ENCODE measurements around the gene SULT1A2. TPM values are rescaled to one million over a fixed set of nuclear protein-coding genes. Genes with fewer than 3 reads are reported as not detected.
"Not testable (repeated sequence)": the region's sequence is repeated elsewhere in the genome, so short reads cannot be mapped to it uniquely, and the experiment has no call there.

Gene SULT1A2
- polyA plus RNA-seq, 2 of the 4 experiments (the other 2 are of a cell fraction), result 0.06 to 0.09 TPM

- Histone ChIP-seq H3K9me3 (no peaks in the 10 kb centered on the region), H3K4me2 (no peak overlapping the region), H3K4me1 (no peaks in the 10 kb centered on the region), H3K4me3 (no peak overlapping the region), H3K27ac (no peak overlapping the region)
- ChIA-PET POLR2A (no interaction called here), CTCF (interaction anchor here (0.6 to 1.4 kb wide), 3 partner anchors 23 to 269 kb away, joined by 3 to 4 read pairs (median 4); no protein-coding TSS in a partner anchor)
- WGBS (ENCODE audit: missing lambda C conversion rate), result 81% methylated on average over 7 of the region's 7 CpGs
- ATAC-seq, result no peak
- no peak for TF ChIP-seq HOXB5 (CRISPR knock-in tag; IDR thresholded peaks at IDR 0.05)
- TF ChIP-seq REST (IDR thresholded peaks at IDR 0.05), result no peak
- TF ChIP-seq RFX5 (IDR thresholded peaks at IDR 0.05), result no peak
- no peak for TF ChIP-seq MAZ (IDR thresholded peaks at IDR 0.05; ENCODE audit: borderline replicate concordance, low read depth, low read length)
- TF ChIP-seq TFCP2L1 (CRISPR knock-in tag; IDR thresholded peaks at IDR 0.05), result no peak
- TF ChIP-seq NR3C1 (IDR thresholded peaks at IDR 0.05), result no peak
- TF ChIP-seq HDAC2 (IDR thresholded peaks at IDR 0.05), result no peak
- TF ChIP-seq SMC3 (IDR thresholded peaks at IDR 0.05), result no peak
- TF ChIP-seq PBX3 (IDR thresholded peaks at IDR 0.05), result no peak
- FAIRE-seq, result no peak
- DNase-seq (ENCODE audit: low read depth in 1 of 2, low spot score in 1 of 2), result no peak
Observed at GRCh38 chr16:28546626-28547025, 50.2 kb downstream of the SULT1A2 start.

- CTCF ChIA-PET, result interaction anchor here (1.3 to 1.6 kb wide), 2 partner anchors 10 to 268 kb away, joined by 4 to 5 read pairs; no protein-coding TSS in a partner anchor
- H3K27ac ChIP-seq; H3K9me3 ChIP-seq; POLR2A ChIA-PET; H3K4me3 ChIP-seq; DNase-seq (ENCODE audit: low read depth in 1 of 2, low spot score in 1 of 2); FAIRE-seq; H3K4me1 ChIP-seq; ATAC-seq; H3K4me2 ChIP-seq: not testable (repeated sequence)
- 67% methylated on average over 7 of the region's 7 CpGs for WGBS (ENCODE audit: missing lambda C conversion rate)
Observed at GRCh38 chr16:28545964-28546363, 50.9 kb downstream of the SULT1A2 start.

GRCh38 chr16:28544998-28545397 is 51.9 kb downstream of the SULT1A2 start:
- POLR2A ChIA-PET, result no interaction called here
- TF ChIP-seq CEBPB (IDR thresholded peaks at IDR 0.05), result no peak
- TF ChIP-seq HES2 (IDR thresholded peaks at IDR 0.05), result no peak
- TF ChIP-seq HEYL (CRISPR knock-in tag; IDR thresholded peaks at IDR 0.05), result no peak
- no peak for TF ChIP-seq HOXA7 (CRISPR knock-in tag; IDR thresholded peaks at IDR 0.05)
- TF ChIP-seq FOXS1 (CRISPR knock-in tag; IDR thresholded peaks at IDR 0.05), result no peak
- no peak for TF ChIP-seq MAZ (IDR thresholded peaks at IDR 0.05; ENCODE audit: borderline replicate concordance, low read depth, low read length)
- Histone ChIP-seq H3K4me3 (no peak overlapping the region), H3K9me3 (no peaks in the 10 kb centered on the region), H3K4me1 (0 out of 3 replicates have a peak, but pooled peaks cover 6% of the 10 kb centered on the region), H3K4me2 (no peak overlapping the region), H3K27ac (no peak overlapping the region)
- no peak for ATAC-seq
- WGBS (ENCODE audit: missing lambda C conversion rate), result 80% methylated on average over 3 of the region's 3 CpGs
- CTCF ChIA-PET, result interaction anchor here (1.6 to 2.8 kb wide), 4 partner anchors 9 to 268 kb away, joined by 3 to 9 read pairs (median 6); partner anchors contain the start of gene SGF29
- no peak for FAIRE-seq
- DNase-seq (ENCODE audit: low read depth in 1 of 2, low spot score in 1 of 2), result no peak

- POLR2A ChIA-PET, result no interaction called here
- peaks cover 23% of the 10 kb centered on the region for H3K4me1 ChIP-seq
- CTCF ChIA-PET, result interaction anchor here (0.7 to 2.9 kb wide), 6 partner anchors 8 to 266 kb away, joined by 3 to 9 read pairs (median 4); partner anchors contain the start of gene SGF29
- ATAC-seq (no peak), DNase-seq (ENCODE audit: low read depth in 1 of 2, low spot score in 1 of 2) (no peak), FAIRE-seq (no peak)
- peak overlapping the region in 1 of 2 experiments; percentile 9; a peak in 1 of 6 replicates for H3K27ac ChIP-seq
- H3K4me2 ChIP-seq, result no peak overlapping the region
- 80% methylated on average over 7 of the region's 7 CpGs for WGBS (ENCODE audit: missing lambda C conversion rate)
- H3K4me3 ChIP-seq, result no peak overlapping the region
- no peaks in the 10 kb centered on the region for H3K9me3 ChIP-seq
- TF ChIP-seq POLR2AphosphoS2 (conservative IDR thresholded peaks at IDR 0.05; ENCODE audit: low read length), result no peak
- TF ChIP-seq MYC (IDR thresholded peaks at IDR 0.05; ENCODE audit: borderline replicate concordance, low read length), result no peak
- no peak for TF ChIP-seq NFE2L2 (conservative IDR thresholded peaks at IDR 0.05; ENCODE audit: low read length)
- TF ChIP-seq ZFP36 (IDR thresholded peaks at IDR 0.05; ENCODE audit: borderline replicate concordance, partially characterized antibody), result no peak
- TF ChIP-seq BCL3 (IDR thresholded peaks at IDR 0.05), result no peak
- no peak for TF ChIP-seq FOSB (CRISPR knock-in tag; IDR thresholded peaks at IDR 0.05)
- TF ChIP-seq ZC3H11A (IDR thresholded peaks at IDR 0.05), result no peak
- TF ChIP-seq KDM1A (IDR thresholded peaks at IDR 0.05; ENCODE audit: low read depth), result no peak
- TF ChIP-seq SMC3 (IDR thresholded peaks at IDR 0.05), result no peak
Observed at GRCh38 chr16:28543072-28543471, 53.8 kb downstream of the SULT1A2 start.
